HepG2 (cell line): Measurements from ENCODE around the gene METTL1. TPM values are rescaled to one million over a fixed set of nuclear protein-coding genes. Genes with fewer than 3 reads are reported as not detected.

Experiments used
- ATAC-seq: fragments of 200-7000 bp; cut with Tn5 transposase; 3 replicates; pipeline ENCODE4 v1.9.1; 2020; ENCODE audit warnings: mild to moderate bottlenecking, moderate library complexity
- BruUV-seq: library from RNA; stranded (reverse); fragments of 400-500 nt; replicated peaks from 2 replicates; lab custom pipeline; 2021; lab: Mats Ljungman, UMichigan
- CTCF ChIA-PET: fragments of 300-600 bp; formaldehyde crosslinking; extraction: SDS; loops from one replicate; lab custom pipeline; 2021; ENCODE audit warnings: low total read pairs, inconsistent platforms, low intra/inter-chr PET ratio; lab: Yijun Ruan, JAX
- POLR2A ChIA-PET: fragments of 350-600 bp; sonication (Branson Sonifier 250); formaldehyde crosslinking; loops from one replicate; lab custom pipeline; 2020; ENCODE audit warnings: antibody characterized with exemption, inconsistent platforms; lab: Yijun Ruan, JAX
- DNase-seq: peaks from one replicate; pipeline ENCODE4 v3.0.0-alpha.2; 2015; ENCODE audit warnings: low spot score
- FAIRE-seq: peaks from 3 replicates; lab custom pipeline; 2011; peaks lifted over from hg19 to GRCh38; lab: Jason Lieb, UNC
- H2AFZ ChIP-seq: one replicate; pipeline ENCODE4 v1.6.1; 2011; ENCODE audit warnings: low read length, inconsistent platforms
- H3K27ac ChIP-seq: fragments of 300-600 bp; 3 replicates; pipeline ENCODE4 v1.8.0; 2011; ENCODE audit warnings: mixed run types, mild to moderate bottlenecking, mixed read lengths, low read length, inconsistent platforms; ENCODE audit not compliant: insufficient read depth; ENCODE audit errors: extremely low read length
- H3K27me3 ChIP-seq, 2 experiments: fragments of 200-600 bp in 1 of 2; 2 replicates in 1 of 2; 3 replicates in 1 of 2; pipeline versions ENCODE4 v1.6.0 to v1.8.0; 2011; ENCODE audit warnings: low read length in 2 of 2, mild to moderate bottlenecking in 2 of 2, moderate library complexity in 2 of 2, inconsistent platforms in 1 of 2; ENCODE audit not compliant: insufficient read depth in 2 of 2, control insufficient read depth in 1 of 2
- H3K36me3 ChIP-seq, 2 experiments: fragments of 200-600 bp in 1 of 2; replicated peaks in 1 of 2; 2 replicates in 1 of 2; 3 replicates in 1 of 2; pipeline versions ENCODE4 v1.5.1 to v1.8.0; 2011; ENCODE audit warnings: low read length in 2 of 2, inconsistent platforms in 1 of 2; ENCODE audit not compliant: insufficient read depth in 2 of 2, control insufficient read depth in 1 of 2
- H3K4me1 ChIP-seq: 2 replicates; pipeline ENCODE4 v1.5.1; 2012; ENCODE audit warnings: low read length, inconsistent platforms; ENCODE audit not compliant: insufficient read depth
- H3K4me2 ChIP-seq: 2 replicates; pipeline ENCODE4 v1.6.0; 2011; ENCODE audit warnings: low read depth, low read length, inconsistent platforms
- H3K4me3 ChIP-seq, 3 experiments: fragments of 200-600 bp in 1 of 3; sonication (generic), shearing (Covaris generic) in 1 of 3; replicated peaks in 1 of 3; 2 replicates each; pipeline ENCODE4 v1.5.1; 2011 to 2016; ENCODE audit warnings: low read length in 3 of 3, inconsistent platforms in 2 of 3, low read depth in 2 of 3, mild to moderate bottlenecking in 2 of 3, control low read depth in 1 of 3, mixed read lengths in 1 of 3; ENCODE audit not compliant: insufficient read depth in 1 of 3
- H3K79me2 ChIP-seq: one replicate; pipeline ENCODE4 v1.6.1; 2011; ENCODE audit warnings: low read length, inconsistent platforms; ENCODE audit not compliant: insufficient read depth
- H3K9ac ChIP-seq: 2 replicates; pipeline ENCODE4 v1.6.0; 2011; ENCODE audit warnings: mild to moderate bottlenecking, low read depth, low read length, inconsistent platforms; ENCODE audit not compliant: insufficient read depth
- H3K9me3 ChIP-seq: 2 replicates; pipeline ENCODE4 v1.5.1; 2012; ENCODE audit warnings: mild to moderate bottlenecking, low read length
- H4K20me1 ChIP-seq: 2 replicates; pipeline ENCODE4 v1.6.0; 2011; ENCODE audit warnings: inconsistent platforms, mild to moderate bottlenecking, low read length, moderate library complexity; ENCODE audit not compliant: insufficient read depth
- AGO1 ChIP-seq: fragments of 200-400 bp; formaldehyde crosslinking; IDR thresholded peaks from 2 replicates; pipeline ENCODE4 v1.6.1; 2017; ENCODE audit warnings: mild to moderate bottlenecking, low read depth, low read length, moderate library complexity; ENCODE audit not compliant: poor library complexity, severe bottlenecking
- WGBS: methylation state at CpG from one replicate; pipeline ENCODE4 v1.1.6; 2017; ENCODE audit warnings: low lambda C conversion rate; 5-methylcytosine and 5-hydroxymethylcytosine counted together
- in situ Hi-C: cut with HindIII; loops from 2 replicates; pipeline ENCODE4 v1.10.0; 2017; ENCODE audit warnings: low pct_unique_long_range_greater_than_20kb; ENCODE audit not compliant: extremely low pct_ligation_motif_present
- intact Hi-C: fragments of 100-400 bp; cut with micrococcal nuclease; formaldehyde crosslinking; loops from one replicate; pipeline ENCODE4 v1.10.0; 2022; ENCODE audit not compliant: unreplicated experiment
- polyA plus RNA-seq, 8 experiments: library from polyadenylated mRNA; depleted of rRNA in 3 of 8; stranded (reverse) in 7 of 8; unstranded in 1 of 8; fragments of >200 nt; fragmentation: Illumina TruSeq in 4 of 8; extraction: Trizol in 4 of 8; gene quantifications; 2 replicates each; pipeline versions ENCODE4 v1.2.1 to v1.2.3, GENCODE V29; 2011 to 2016; ENCODE audit warnings: low read depth in 4 of 8, missing spikeins in 1 of 8, mixed read lengths in 1 of 8; ENCODE audit not compliant: insufficient read depth in 1 of 8
- total RNA-seq, 5 experiments: library from RNA; depleted of rRNA; stranded (reverse); fragments of >200 nt; fragmentation: Illumina TruSeq; extraction: Trizol; gene quantifications; 2 replicates each; pipeline ENCODE4 v1.2.3, GENCODE V29; 2016; ENCODE audit warnings: low read depth in 1 of 5
- TF ChIP-seq, protein P1 (sequence below): sonication (generic); formaldehyde crosslinking; IDR thresholded peaks from 2 replicates; pipeline ENCODE4 v1.8.1; 2022; ENCODE audit warnings: mild to moderate bottlenecking, missing genetic modification reagents

METTL1 gene
- total and polyA plus RNA-seq, 2 of the 13 experiments (the other 11 are each of a cell fraction or from before 2014, with no cell fraction given) = 34.7 to 36.9 TPM

DNA sequence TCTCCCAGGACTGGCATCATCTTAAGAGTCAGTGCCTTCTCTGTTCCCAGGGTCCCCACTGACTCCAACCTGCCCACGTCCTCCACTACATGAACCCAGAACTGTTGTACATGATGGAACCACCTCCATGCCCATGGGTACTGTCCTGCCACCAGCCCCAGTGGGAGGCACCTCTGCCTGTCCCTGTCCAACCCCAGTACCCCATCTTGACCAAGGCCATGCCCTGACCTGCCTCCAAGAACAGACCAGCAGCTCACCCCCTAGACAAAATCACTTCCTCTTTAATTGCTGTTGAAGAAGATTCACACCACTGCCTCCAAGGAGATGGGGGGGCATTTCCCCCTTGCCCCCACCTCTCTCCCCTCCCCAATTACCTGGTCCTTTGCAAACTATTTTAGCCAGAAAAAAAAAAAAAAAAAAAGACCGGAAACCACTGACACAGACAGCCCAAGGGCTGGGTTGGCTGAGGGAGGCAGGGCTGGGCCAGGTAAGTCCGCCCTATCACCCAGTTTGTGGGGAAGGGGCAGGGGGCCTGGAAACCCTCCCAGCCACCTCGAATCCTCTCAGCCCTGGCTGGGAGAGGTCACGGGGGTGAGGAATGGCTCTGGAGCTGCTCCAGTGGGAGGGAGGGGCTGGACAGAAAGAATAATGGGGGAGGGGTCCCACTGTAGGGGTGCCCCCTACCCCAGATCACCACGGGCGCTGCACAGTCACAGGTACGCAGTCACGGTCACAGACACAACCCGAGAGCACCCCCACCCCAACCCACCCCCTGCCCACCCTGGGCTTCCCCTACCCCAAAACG is 46.8 kb downstream of the METTL1 start:
- ChIA-PET CTCF (interaction anchor here (1.7 kb wide), 1 partner anchor 10 kb away, joined by 6 read pairs; no protein-coding TSS in a partner anchor), POLR2A (interaction anchor here (1.0 to 2.1 kb wide), 6 partner anchors 7 to 114 kb away, joined by 3 to 23 read pairs (median 4); partner anchors contain the start of genes ARHGEF25, CDK4 and TSPAN31)

More for the DNA sequence above, 46.8 kb downstream of the METTL1 start:
- no peak for ATAC-seq
- intact Hi-C loops = no loop called here
- no peak overlapping the region for H3K9ac ChIP-seq
- H3K36me3 ChIP-seq = peaks cover under 1 to 9% of the 10 kb centered on the region in 2 experiments; a peak in 3 of 5 replicates
- peak; percentile 7 for TF ChIP-seq AGO1
- TF ChIP-seq, protein P1, sequence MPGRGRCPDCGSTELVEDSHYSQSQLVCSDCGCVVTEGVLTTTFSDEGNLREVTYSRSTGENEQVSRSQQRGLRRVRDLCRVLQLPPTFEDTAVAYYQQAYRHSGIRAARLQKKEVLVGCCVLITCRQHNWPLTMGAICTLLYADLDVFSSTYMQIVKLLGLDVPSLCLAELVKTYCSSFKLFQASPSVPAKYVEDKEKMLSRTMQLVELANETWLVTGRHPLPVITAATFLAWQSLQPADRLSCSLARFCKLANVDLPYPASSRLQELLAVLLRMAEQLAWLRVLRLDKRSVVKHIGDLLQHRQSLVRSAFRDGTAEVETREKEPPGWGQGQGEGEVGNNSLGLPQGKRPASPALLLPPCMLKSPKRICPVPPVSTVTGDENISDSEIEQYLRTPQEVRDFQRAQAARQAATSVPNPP (CRISPR knock-in tag) = no peak
- TF ChIP-seq, all 625 proteins: peak for 1
- Histone ChIP-seq H3K4me3 (no peak overlapping the region), H3K79me2 (no peaks in the 10 kb centered on the region), H3K27ac (no peak overlapping the region), H3K9me3 (no peaks in the 10 kb centered on the region), H4K20me1 (no peaks in the 10 kb centered on the region), H3K27me3 (peaks cover 0 to 8% of the 10 kb centered on the region in 2 experiments; a peak in 3 of 5 replicates), H3K4me1 (0 out of 2 replicates have a peak, but pooled peaks cover 4% of the 10 kb centered on the region), H3K4me2 (no peak overlapping the region), H2AFZ (no peak overlapping the region)
- FAIRE-seq (no peak), DNase-seq (no peak)
- 52% methylated on average over 5 of the region's 11 CpGs for WGBS
- no TSS peak for BruUV-seq
- in situ Hi-C loops = no loop called here
